GM12878 (cell line): Measurements from ENCODE around the gene THAP2.

Source experiments
- CTCF ChIP-seq, 3 experiments: IDR thresholded peaks in 2 of 3; conservative IDR thresholded peaks in 1 of 3; 2 replicates each; pipeline ENCODE4 v1.5.1; 2011; ENCODE audit warnings: low read depth in 3 of 3, low read length in 3 of 3, mild to moderate bottlenecking in 3 of 3, control low read depth in 2 of 3, moderate library complexity in 2 of 3, inconsistent platforms in 1 of 3, mixed read lengths in 1 of 3; ENCODE audit not compliant: control insufficient read depth in 2 of 3, insufficient read depth in 1 of 3; ENCODE audit errors: extremely low read depth in 1 of 3
- EZH2 ChIP-seq: IDR thresholded peaks from 2 replicates; pipeline ENCODE4 v1.6.1; 2012; ENCODE audit warnings: low read depth, mild to moderate bottlenecking, control low read depth, inconsistent platforms, low read length, borderline replicate concordance; ENCODE audit not compliant: control insufficient read depth
- JUNB ChIP-seq: IDR thresholded peaks from 2 replicates; pipeline ENCODE4 v1.6.1; 2016; ENCODE audit warnings: antibody characterized with exemption, mild to moderate bottlenecking
- POLR2A ChIP-seq: IDR thresholded peaks from 2 replicates; pipeline ENCODE4 v1.6.1; 2011; ENCODE audit warnings: low read depth, mild to moderate bottlenecking, low read length

GRCh38 chr12:71682466-71682865, 18.4 kb downstream of the THAP2 start:
- TF ChIP-seq EZH2 (no peak), POLR2A (no peak), JUNB (no peak), CTCF (IDR thresholded peaks at IDR 0.05 in 2 of 3, conservative IDR thresholded peaks at IDR 0.05 in 1 of 3; ENCODE audit: control insufficient read depth in 2 of 3, extremely low read depth in 1 of 3, insufficient read depth in 1 of 3, low read depth in 3 of 3, low read length in 3 of 3) (no peak)
